ENCODE results near the gene FAM170B. TPM values are rescaled to one million over a fixed set of nuclear protein-coding genes. Genes with fewer than 3 reads are reported as not detected.

FAM170B gene
- total and polyA plus RNA-seq, 12 donors, result not detected

GRCh38 chr10:49118430-49119074 is 15.3 kb downstream of the FAM170B start:
- Histone ChIP-seq H3K36me3 (no peaks in the 10 kb centered on the region), H3K27ac (no peak overlapping the region), H3K27me3 (peaks cover 0 to 12% (median 0%) of the 10 kb centered on the region in 7 donors), H3K9me3 (no peaks in the 10 kb centered on the region), H3K4me3 (no peak overlapping the region), H3K4me1 (peaks cover 0 to 26% (median 14%) of the 10 kb centered on the region in 9 donors)
- ATAC-seq (no peak), DNase-seq (no peak)
- intact Hi-C loops (cut with DNase I), result loop anchor here in 4 of 10 donors (5.0 to 10.0 kb wide), 3 partner anchors 114 to 136 kb away; no protein-coding TSS in a partner anchor
- 50 to 53% methylated on average over 6 of the region's 6 CpGs for WGBS, 2 donors
- TF ChIP-seq CTCF (IDR thresholded peaks at IDR 0.05), result no peak

GRCh38 chr10:49117376-49118070 is 16.3 kb downstream of the FAM170B start:
- Histone ChIP-seq H3K36me3 (no peaks in the 10 kb centered on the region), H3K27ac (no peak overlapping the region), H3K27me3 (peaks cover 0 to 12% (median 0%) of the 10 kb centered on the region in 7 donors), H3K9me3 (no peaks in the 10 kb centered on the region), H3K4me3 (no peak overlapping the region), H3K4me1 (peaks cover 0 to 37% (median 22%) of the 10 kb centered on the region in 9 donors)
- TF ChIP-seq CTCF (IDR thresholded peaks at IDR 0.05), result no peak
- 74 to 80% methylated on average over 4 of the region's 4 CpGs for WGBS, 2 donors
- intact Hi-C loops (cut with DNase I), result loop anchor here in 5 of 10 donors (1.0 to 10.0 kb wide), 4 partner anchors 113 to 136 kb away; no protein-coding TSS in a partner anchor
- ATAC-seq (no peak), DNase-seq (no peak)

- Histone ChIP-seq H3K9me3 (no peaks in the 10 kb centered on the region), H3K4me1 (peaks cover 0 to 44% (median 29%) of the 10 kb centered on the region in 9 donors), H3K4me3 (no peak overlapping the region), H3K27ac (no peak overlapping the region), H3K36me3 (no peaks in the 10 kb centered on the region), H3K27me3 (peaks cover 0 to 12% (median 0%) of the 10 kb centered on the region in 7 donors)
- ATAC-seq (no peak), DNase-seq (no peak)
- TF ChIP-seq CTCF (IDR thresholded peaks at IDR 0.05), result no peak
- WGBS, 2 donors, result 83 to 88% methylated on average over 5 of the region's 5 CpGs
- intact Hi-C loops (cut with DNase I), result loop anchor here in 5 of 10 donors (1.0 to 10.0 kb wide), 4 partner anchors 112 to 135 kb away; no protein-coding TSS in a partner anchor
Observed at GRCh38 chr10:49116509-49117375, 17.1 kb downstream of the FAM170B start.

Measured in heart right ventricle (tissue), 16 donors.